Brain pericyte (primary cell): ENCODE data around the gene EYS.
"Not testable (repeated sequence)": the region's sequence is repeated elsewhere in the genome, so short reads cannot be mapped to it uniquely, and the experiment has no call there.

Source experiments
- DNase-seq: peaks from one replicate; pipeline ENCODE4 v3.0.0-alpha.2; 2012; ENCODE audit warnings: low read depth, low spot score

EYS gene

GRCh38 chr6:63919556-63920110, 1787.4 kb downstream of the EYS start:
- DNase-seq, result no peak

- DNase-seq, result no peak
Observed at GRCh38 chr6:63912887-63913286, 1794.1 kb downstream of the EYS start.

GRCh38 chr6:63910863-63911551, 1796.0 kb downstream of the EYS start:
- no peak for DNase-seq

- no peak for DNase-seq
Observed at GRCh38 chr6:63904650-63905248, 1802.3 kb downstream of the EYS start.

- no peak for DNase-seq
Observed at GRCh38 chr6:63899550-63899949, 1807.5 kb downstream of the EYS start.

- DNase-seq, result no peak
Observed at GRCh38 chr6:63897952-63898351, 1809.1 kb downstream of the EYS start.

GRCh38 chr6:63897459-63897858, 1809.6 kb downstream of the EYS start:
- no peak for DNase-seq

GRCh38 chr6:63888416-63888815, 1818.6 kb downstream of the EYS start:
- no peak for DNase-seq

GRCh38 chr6:63887804-63888203, 1819.2 kb downstream of the EYS start:
- not testable (repeated sequence) for DNase-seq

GRCh38 chr6:63887002-63887751, 1819.8 kb downstream of the EYS start:
- DNase-seq, result no peak

GRCh38 chr6:63886341-63886740, 1820.7 kb downstream of the EYS start:
- DNase-seq, result no peak

GRCh38 chr6:63883597-63883996, 1823.4 kb downstream of the EYS start:
- no peak for DNase-seq

GRCh38 chr6:63882208-63882607, 1824.8 kb downstream of the EYS start:
- no peak for DNase-seq

GRCh38 chr6:63881791-63882190, 1825.2 kb downstream of the EYS start:
- no peak for DNase-seq

- no peak for DNase-seq
Observed at GRCh38 chr6:63872233-63872632, 1834.8 kb downstream of the EYS start.

- DNase-seq, result no peak
Observed at GRCh38 chr6:63868351-63868750, 1838.7 kb downstream of the EYS start.

- no peak for DNase-seq
Observed at GRCh38 chr6:63864671-63865318, 1842.2 kb downstream of the EYS start.

GRCh38 chr6:63864061-63864460, 1843.0 kb downstream of the EYS start:
- no peak for DNase-seq

GRCh38 chr6:63862486-63863198, 1844.4 kb downstream of the EYS start:
- DNase-seq, result no peak

- DNase-seq, result no peak
Observed at GRCh38 chr6:63859528-63859927, 1847.5 kb downstream of the EYS start.

- DNase-seq, result no peak
Observed at GRCh38 chr6:63858691-63859090, 1848.3 kb downstream of the EYS start.
